PC-9 (cell line): Measurements from ENCODE around the gene SYNJ2.

Experiments used
- EZH2 ChIP-seq: fragments of 200-600 bp; sonication (generic); IDR thresholded peaks from 2 replicates; pipeline ENCODE4 v1.8.0; 2017; ENCODE audit warnings: antibody characterized with exemption, low read depth
- TF ChIP-seq, protein P1 (sequence below): fragments of 200-600 bp; sonication (generic); conservative IDR thresholded peaks from 2 replicates; pipeline ENCODE4 v1.6.1; 2017; ENCODE audit warnings: mixed run types, antibody characterized with exemption, mild to moderate bottlenecking, moderate library complexity

GRCh38 chr6:157955675-157956074, 26.0 kb upstream of the SYNJ2 start:
- TF ChIP-seq, protein P1, sequence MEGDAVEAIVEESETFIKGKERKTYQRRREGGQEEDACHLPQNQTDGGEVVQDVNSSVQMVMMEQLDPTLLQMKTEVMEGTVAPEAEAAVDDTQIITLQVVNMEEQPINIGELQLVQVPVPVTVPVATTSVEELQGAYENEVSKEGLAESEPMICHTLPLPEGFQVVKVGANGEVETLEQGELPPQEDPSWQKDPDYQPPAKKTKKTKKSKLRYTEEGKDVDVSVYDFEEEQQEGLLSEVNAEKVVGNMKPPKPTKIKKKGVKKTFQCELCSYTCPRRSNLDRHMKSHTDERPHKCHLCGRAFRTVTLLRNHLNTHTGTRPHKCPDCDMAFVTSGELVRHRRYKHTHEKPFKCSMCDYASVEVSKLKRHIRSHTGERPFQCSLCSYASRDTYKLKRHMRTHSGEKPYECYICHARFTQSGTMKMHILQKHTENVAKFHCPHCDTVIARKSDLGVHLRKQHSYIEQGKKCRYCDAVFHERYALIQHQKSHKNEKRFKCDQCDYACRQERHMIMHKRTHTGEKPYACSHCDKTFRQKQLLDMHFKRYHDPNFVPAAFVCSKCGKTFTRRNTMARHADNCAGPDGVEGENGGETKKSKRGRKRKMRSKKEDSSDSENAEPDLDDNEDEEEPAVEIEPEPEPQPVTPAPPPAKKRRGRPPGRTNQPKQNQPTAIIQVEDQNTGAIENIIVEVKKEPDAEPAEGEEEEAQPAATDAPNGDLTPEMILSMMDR = no peak
- TF ChIP-seq EZH2 = no peak
